Measurements from ENCODE around the gene EP400. TPM values are rescaled to one million over a fixed set of nuclear protein-coding genes. Genes with fewer than 3 reads are reported as not detected.

EP400 gene
- total RNA-seq, 1 experiment from 2014 or later, result 80.1 TPM

DNA sequence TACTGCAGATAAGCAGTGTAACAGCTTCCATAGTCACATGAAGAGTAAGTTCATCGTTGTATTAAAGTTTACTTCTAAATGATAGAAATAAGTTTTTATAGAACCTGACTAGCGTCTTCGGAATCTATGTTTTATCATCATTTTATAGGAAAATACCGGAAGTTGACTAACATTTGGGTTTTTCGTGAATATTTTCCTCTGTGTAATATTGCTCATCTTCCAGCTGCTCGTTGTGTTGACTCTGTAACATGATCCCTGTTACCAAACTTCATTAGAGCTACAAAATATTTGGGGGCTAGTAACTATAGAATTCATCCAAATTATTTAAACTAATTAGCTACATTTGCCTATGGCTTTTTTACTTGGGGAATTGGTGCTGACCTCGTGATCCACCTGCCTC is 157.2 kb downstream of the EP400 start:
- POLR2A ChIA-PET (ENCODE audit: low non-redundant PET), result no interaction called here
- no peak for TF ChIP-seq EZH2 (IDR thresholded peaks at IDR 0.05; ENCODE audit: borderline replicate concordance, low read depth, low read length, poor library complexity, severe bottlenecking)
- TF ChIP-seq, protein P1, sequence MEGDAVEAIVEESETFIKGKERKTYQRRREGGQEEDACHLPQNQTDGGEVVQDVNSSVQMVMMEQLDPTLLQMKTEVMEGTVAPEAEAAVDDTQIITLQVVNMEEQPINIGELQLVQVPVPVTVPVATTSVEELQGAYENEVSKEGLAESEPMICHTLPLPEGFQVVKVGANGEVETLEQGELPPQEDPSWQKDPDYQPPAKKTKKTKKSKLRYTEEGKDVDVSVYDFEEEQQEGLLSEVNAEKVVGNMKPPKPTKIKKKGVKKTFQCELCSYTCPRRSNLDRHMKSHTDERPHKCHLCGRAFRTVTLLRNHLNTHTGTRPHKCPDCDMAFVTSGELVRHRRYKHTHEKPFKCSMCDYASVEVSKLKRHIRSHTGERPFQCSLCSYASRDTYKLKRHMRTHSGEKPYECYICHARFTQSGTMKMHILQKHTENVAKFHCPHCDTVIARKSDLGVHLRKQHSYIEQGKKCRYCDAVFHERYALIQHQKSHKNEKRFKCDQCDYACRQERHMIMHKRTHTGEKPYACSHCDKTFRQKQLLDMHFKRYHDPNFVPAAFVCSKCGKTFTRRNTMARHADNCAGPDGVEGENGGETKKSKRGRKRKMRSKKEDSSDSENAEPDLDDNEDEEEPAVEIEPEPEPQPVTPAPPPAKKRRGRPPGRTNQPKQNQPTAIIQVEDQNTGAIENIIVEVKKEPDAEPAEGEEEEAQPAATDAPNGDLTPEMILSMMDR (conservative IDR thresholded peaks at IDR 0.05; ENCODE audit: low read depth, low read length), result no peak
- intact Hi-C loops (cut with micrococcal nuclease; ENCODE audit: unreplicated experiment), result no loop called here
- H3K27me3 ChIP-seq (replicated peaks; ENCODE audit: insufficient read depth, low read depth, low read length, poor library complexity), result no peaks in the 10 kb centered on the region
- no TSS peak for BruUV-seq (replicated peaks)
- DNase-seq (ENCODE audit: low spot score), result no peak
- no peaks in the 10 kb centered on the region for H3K9me3 ChIP-seq (ENCODE audit: low read depth, low read length, poor library complexity, severe bottlenecking)
- H3K4me1 ChIP-seq (ENCODE audit: insufficient read depth, low read length, poor library complexity, severe bottlenecking), result no peaks in the 10 kb centered on the region
- no peak overlapping the region for H3K4me3 ChIP-seq (ENCODE audit: low read depth, low read length, poor library complexity, severe bottlenecking)
- no peak overlapping the region for H3K27ac ChIP-seq (ENCODE audit: low read depth, low read length, poor library complexity, severe bottlenecking)
- CTCF ChIA-PET, result no interaction called here
- peaks cover 4% of the 10 kb centered on the region for H3K36me3 ChIP-seq (ENCODE audit: insufficient read depth, low read length, poor library complexity, severe bottlenecking)

DNA sequence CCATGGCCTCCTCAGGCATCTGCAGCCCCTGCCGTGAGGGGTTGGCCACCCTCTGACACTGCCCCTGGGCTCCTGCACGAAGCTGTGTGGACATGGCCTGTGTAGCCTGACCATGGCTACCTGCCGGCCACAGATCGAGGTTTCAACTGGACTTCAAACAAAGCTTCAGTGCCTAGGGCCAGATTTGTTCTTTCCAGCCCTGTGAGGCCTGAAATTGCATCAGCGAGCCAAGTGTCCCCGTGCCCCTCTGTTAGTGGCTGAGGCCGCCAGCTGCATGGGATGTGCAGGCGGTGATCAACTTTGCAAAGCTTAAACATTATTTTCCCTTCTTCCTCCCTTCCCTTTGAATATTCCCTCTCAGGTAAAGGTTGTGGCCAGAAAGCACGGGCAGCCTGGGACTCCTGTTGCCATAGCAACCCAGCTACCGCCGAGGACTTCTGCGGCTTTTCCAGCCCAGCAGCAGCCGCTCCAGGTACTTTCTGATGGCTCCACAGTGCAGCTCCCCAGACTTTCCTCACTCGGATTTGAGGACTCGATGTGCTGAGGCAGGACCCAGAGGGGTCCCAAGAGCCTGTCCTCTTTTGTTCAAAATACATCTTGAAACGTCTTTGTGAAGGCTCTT is 158.6 kb downstream of the EP400 start:
- no peaks in the 10 kb centered on the region for H3K9me3 ChIP-seq (ENCODE audit: low read depth, low read length, poor library complexity, severe bottlenecking)
- no peak for TF ChIP-seq EZH2 (IDR thresholded peaks at IDR 0.05; ENCODE audit: borderline replicate concordance, low read depth, low read length, poor library complexity, severe bottlenecking)
- TF ChIP-seq, protein P1 (conservative IDR thresholded peaks at IDR 0.05; ENCODE audit: low read depth, low read length), result no peak
- H3K36me3 ChIP-seq (ENCODE audit: insufficient read depth, low read length, poor library complexity, severe bottlenecking), result peaks cover 4% of the 10 kb centered on the region
- ChIA-PET POLR2A (ENCODE audit: low non-redundant PET) (no interaction called here), CTCF (no interaction called here)
- DNase-seq (ENCODE audit: low spot score), result no peak
- H3K27ac ChIP-seq (ENCODE audit: low read depth, low read length, poor library complexity, severe bottlenecking), result no peak overlapping the region
- H3K27me3 ChIP-seq (replicated peaks; ENCODE audit: insufficient read depth, low read depth, low read length, poor library complexity), result no peaks in the 10 kb centered on the region
- H3K4me3 ChIP-seq (ENCODE audit: low read depth, low read length, poor library complexity, severe bottlenecking), result no peak overlapping the region
- H3K4me1 ChIP-seq (ENCODE audit: insufficient read depth, low read length, poor library complexity, severe bottlenecking), result no peaks in the 10 kb centered on the region
- no TSS peak for BruUV-seq (replicated peaks)
- intact Hi-C loops (cut with micrococcal nuclease; ENCODE audit: unreplicated experiment), result no loop called here

DNA sequence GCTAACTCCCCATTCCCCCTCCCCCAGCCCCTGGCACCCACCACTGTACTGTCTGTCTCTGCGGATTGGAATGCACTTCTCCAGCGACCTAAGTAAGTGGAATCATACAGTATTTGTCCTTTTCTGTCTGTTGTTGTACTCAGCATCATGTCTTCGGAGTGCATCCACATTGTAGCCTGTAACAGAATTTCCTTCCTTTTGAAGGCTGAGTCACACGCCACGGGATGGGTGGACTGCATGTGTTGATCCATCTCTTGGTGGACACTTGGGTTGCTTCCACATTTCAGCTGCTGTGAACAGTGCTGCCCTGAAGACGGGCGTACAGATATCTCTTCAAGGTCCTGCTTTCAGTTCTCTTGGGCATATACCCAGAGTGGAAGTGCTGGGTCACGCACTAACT is 160.0 kb downstream of the EP400 start:
- Histone ChIP-seq H3K27ac (ENCODE audit: low read depth, low read length, poor library complexity, severe bottlenecking) (no peak overlapping the region), H3K9me3 (ENCODE audit: low read depth, low read length, poor library complexity, severe bottlenecking) (no peaks in the 10 kb centered on the region), H3K36me3 (ENCODE audit: insufficient read depth, low read length, poor library complexity, severe bottlenecking) (peaks cover 4% of the 10 kb centered on the region), H3K4me1 (ENCODE audit: insufficient read depth, low read length, poor library complexity, severe bottlenecking) (no peaks in the 10 kb centered on the region), H3K4me3 (ENCODE audit: low read depth, low read length, poor library complexity, severe bottlenecking) (no peak overlapping the region), H3K27me3 (replicated peaks; ENCODE audit: insufficient read depth, low read depth, low read length, poor library complexity) (no peaks in the 10 kb centered on the region)
- no peak for DNase-seq (ENCODE audit: low spot score)
- ChIA-PET POLR2A (ENCODE audit: low non-redundant PET) (no interaction called here), CTCF (no interaction called here)
- no peak for TF ChIP-seq EZH2 (IDR thresholded peaks at IDR 0.05; ENCODE audit: borderline replicate concordance, low read depth, low read length, poor library complexity, severe bottlenecking)
- TF ChIP-seq, protein P1 (conservative IDR thresholded peaks at IDR 0.05; ENCODE audit: low read depth, low read length), result no peak
- no TSS peak for BruUV-seq (replicated peaks)
- intact Hi-C loops (cut with micrococcal nuclease; ENCODE audit: unreplicated experiment), result no loop called here
